Neural progenitor cell (in vitro differentiated cells): ENCODE results near the gene CHDH. TPM values are rescaled to one million over a fixed set of nuclear protein-coding genes. Genes with fewer than 3 reads are reported as not detected.

Experiments used
- DNase-seq: peaks from one replicate; pipeline ENCODE4 v3.0.0-alpha.2; 2016; ENCODE audit warnings: low spot score
- H2AFZ ChIP-seq: fragments of 200-600 bp; sonication (generic); replicated peaks from 2 replicates; pipeline ENCODE4 v1.6.1; 2016; ENCODE audit warnings: antibody characterized with exemption
- H3F3A ChIP-seq: fragments of 200-600 bp; sonication (generic); 2 replicates; pipeline ENCODE4 v1.6.1; 2016; ENCODE audit warnings: antibody characterized with exemption, low read depth
- H3K27ac ChIP-seq: fragments of 200-600 bp; sonication (generic); 2 replicates; pipeline ENCODE4 v1.5.1; 2016; ENCODE audit warnings: mild to moderate bottlenecking
- H3K27me3 ChIP-seq: fragments of 200-600 bp; sonication (generic); 2 replicates; pipeline ENCODE4 v1.6.1; 2016; ENCODE audit warnings: mild to moderate bottlenecking, moderate library complexity
- H3K36me3 ChIP-seq: fragments of 200-600 bp; sonication (generic); 2 replicates; pipeline ENCODE4 v1.5.1; 2016
- H3K4me1 ChIP-seq: fragments of 200-600 bp; sonication (generic); 2 replicates; pipeline ENCODE4 v1.6.1; 2016; ENCODE audit warnings: mixed run types
- H3K4me2 ChIP-seq: fragments of 200-600 bp; sonication (generic); 2 replicates; pipeline ENCODE4 v1.6.1; 2016
- H3K4me3 ChIP-seq: fragments of 200-600 bp; sonication (generic); 2 replicates; pipeline ENCODE4 v1.5.1; 2016
- H3K79me2 ChIP-seq: fragments of 200-600 bp; sonication (generic); 2 replicates; pipeline ENCODE4 v1.6.1; 2016; ENCODE audit warnings: low read depth
- H3K9ac ChIP-seq: fragments of 200-600 bp; sonication (generic); 2 replicates; pipeline ENCODE4 v1.6.1; 2016
- H3K9me3 ChIP-seq: fragments of 200-600 bp; sonication (generic); 2 replicates; pipeline ENCODE4 v1.5.1; 2016; ENCODE audit warnings: low read depth
- H4K20me1 ChIP-seq: fragments of 200-600 bp; sonication (generic); 2 replicates; pipeline ENCODE4 v1.6.1; 2016; ENCODE audit warnings: low read depth
- H3K27ac Mint-ChIP-seq: 3 replicates; pipeline ENCODE4 v1.8.0; 2021; ENCODE audit warnings: mixed read lengths
- H3K27me3 Mint-ChIP-seq: 2 replicates; pipeline ENCODE4 v1.8.0; 2022; ENCODE audit warnings: low read depth, mild to moderate bottlenecking, inconsistent platforms, moderate library complexity, mixed read lengths; ENCODE audit not compliant: insufficient read depth
- H3K36me3 Mint-ChIP-seq: 3 replicates; pipeline ENCODE4 v1.8.0; 2021; ENCODE audit warnings: mixed read lengths
- H3K4me1 Mint-ChIP-seq: 3 replicates; pipeline ENCODE4 v1.8.0; 2021; ENCODE audit warnings: mixed read lengths
- H3K4me3 Mint-ChIP-seq: 3 replicates; pipeline ENCODE4 v1.8.0; 2021; ENCODE audit warnings: mild to moderate bottlenecking, moderate library complexity, mixed read lengths
- H3K9me3 Mint-ChIP-seq: 3 replicates; pipeline ENCODE4 v1.8.0; 2020; ENCODE audit warnings: mixed read lengths
- CTCF ChIP-seq: fragments of 200-600 bp; sonication (generic); IDR thresholded peaks from 2 replicates; pipeline ENCODE4 v1.5.1; 2017; ENCODE audit warnings: antibody characterized with exemption, mild to moderate bottlenecking
- EZH2 ChIP-seq: fragments of 200-600 bp; sonication (generic); IDR thresholded peaks from 2 replicates; pipeline ENCODE4 v1.6.1; 2017; ENCODE audit warnings: antibody characterized with exemption, mild to moderate bottlenecking, moderate library complexity
- EZH2phosphoT487 ChIP-seq: fragments of 200-600 bp; sonication (generic); IDR thresholded peaks from 2 replicates; pipeline ENCODE4 v1.6.1; 2017; ENCODE audit warnings: antibody characterized with exemption
- total RNA-seq: library from RNA; depleted of rRNA; stranded (reverse); fragments of >200 nt; gene quantifications from 2 replicates; pipeline ENCODE4 v1.2.3, GENCODE V29; 2015; ENCODE audit warnings: low replicate concordance

CHDH gene
- total RNA-seq, 1 donor from 2014 or later, result 1.5 TPM

- Mint-ChIP-seq H3K9me3 (no peaks in the 10 kb centered on the region), H3K36me3 (no peaks in the 10 kb centered on the region), H3K27me3 (no peaks in the 10 kb centered on the region), H3K4me1 (peaks cover 14% of the 10 kb centered on the region), H3K27ac (no peak overlapping the region), H3K4me3 (no peak overlapping the region)
- Histone ChIP-seq H3K27me3 (no peaks in the 10 kb centered on the region), H4K20me1 (no peaks in the 10 kb centered on the region), H3K9ac (no peak overlapping the region), H3K9me3 (no peaks in the 10 kb centered on the region), H3K27ac (no peak overlapping the region), H3K4me2 (no peak overlapping the region), H3K79me2 (no peaks in the 10 kb centered on the region), H3K4me1 (peaks cover 7% of the 10 kb centered on the region), H3F3A (peaks cover 5% of the 10 kb centered on the region), H3K4me3 (no peak overlapping the region), H2AFZ (no peak overlapping the region), H3K36me3 (no peaks in the 10 kb centered on the region)
- DNase-seq, result peak; percentile 57
- TF ChIP-seq EZH2, result no peak
- TF ChIP-seq EZH2phosphoT487, result no peak
- TF ChIP-seq CTCF, result peak; percentile 16
These were observed 50.2 kb downstream of the CHDH start for GRCh38 chr3:53795789-53796560.

- H3K4me1 Mint-ChIP-seq, result peaks cover 21% of the 10 kb centered on the region
- no peak overlapping the region for H3K4me3 ChIP-seq
- peaks cover 10% of the 10 kb centered on the region for H3F3A ChIP-seq
- H3K79me2 ChIP-seq, result no peaks in the 10 kb centered on the region
- H3K27me3 ChIP-seq, result no peaks in the 10 kb centered on the region
- no peak overlapping the region for H3K4me3 Mint-ChIP-seq
- H3K36me3 ChIP-seq, result no peaks in the 10 kb centered on the region
- H3K9ac ChIP-seq, result no peak overlapping the region
- no peaks in the 10 kb centered on the region for H3K9me3 Mint-ChIP-seq
- DNase-seq, result no peak
- no peak overlapping the region for H3K4me2 ChIP-seq
- H4K20me1 ChIP-seq, result no peaks in the 10 kb centered on the region
- no peaks in the 10 kb centered on the region for H3K36me3 Mint-ChIP-seq
- no peak overlapping the region for H2AFZ ChIP-seq
- no peaks in the 10 kb centered on the region for H3K27me3 Mint-ChIP-seq
- TF ChIP-seq EZH2 (no peak), CTCF (no peak), EZH2phosphoT487 (no peak)
- H3K4me1 ChIP-seq, result peaks cover 15% of the 10 kb centered on the region
- H3K27ac Mint-ChIP-seq, result peak overlapping the region; percentile 68
- no peak overlapping the region for H3K27ac ChIP-seq
- no peaks in the 10 kb centered on the region for H3K9me3 ChIP-seq
These were observed 51.0 kb downstream of the CHDH start for GRCh38 chr3:53795176-53795575.

- no peak overlapping the region for H3K27ac Mint-ChIP-seq
- no peaks in the 10 kb centered on the region for H3K9me3 ChIP-seq
- no peaks in the 10 kb centered on the region for H3K36me3 Mint-ChIP-seq
- H3K27ac ChIP-seq, result no peak overlapping the region
- H3K4me2 ChIP-seq, result no peak overlapping the region
- H3K79me2 ChIP-seq, result no peaks in the 10 kb centered on the region
- peaks cover 10% of the 10 kb centered on the region for H3F3A ChIP-seq
- no peaks in the 10 kb centered on the region for H4K20me1 ChIP-seq
- no peak overlapping the region for H2AFZ ChIP-seq
- H3K4me1 Mint-ChIP-seq, result peaks cover 21% of the 10 kb centered on the region
- peaks cover 15% of the 10 kb centered on the region for H3K4me1 ChIP-seq
- no peaks in the 10 kb centered on the region for H3K36me3 ChIP-seq
- H3K27me3 ChIP-seq, result no peaks in the 10 kb centered on the region
- no peak overlapping the region for H3K4me3 Mint-ChIP-seq
- TF ChIP-seq EZH2phosphoT487, result no peak
- no peaks in the 10 kb centered on the region for H3K9me3 Mint-ChIP-seq
- no peak for DNase-seq
- no peak overlapping the region for H3K4me3 ChIP-seq
- H3K9ac ChIP-seq, result no peak overlapping the region
- no peaks in the 10 kb centered on the region for H3K27me3 Mint-ChIP-seq
These were observed 51.6 kb downstream of the CHDH start for GRCh38 chr3:53794597-53794996.

GRCh38 chr3:53792866-53793265, 53.4 kb downstream of the CHDH start:
- no peak overlapping the region for H3K9ac ChIP-seq
- no peaks in the 10 kb centered on the region for H3K9me3 ChIP-seq
- H3K27me3 Mint-ChIP-seq, result no peaks in the 10 kb centered on the region
- no peak overlapping the region for H3K27ac Mint-ChIP-seq
- DNase-seq, result no peak
- H3K4me1 Mint-ChIP-seq, result peaks cover 24% of the 10 kb centered on the region
- H3K27me3 ChIP-seq, result no peaks in the 10 kb centered on the region
- no peak overlapping the region for H3K27ac ChIP-seq
- no peaks in the 10 kb centered on the region for H3K36me3 ChIP-seq
- H4K20me1 ChIP-seq, result no peaks in the 10 kb centered on the region
- TF ChIP-seq CTCF (no peak), EZH2phosphoT487 (no peak), EZH2 (no peak)
- H3K4me1 ChIP-seq, result peaks cover 15% of the 10 kb centered on the region
- no peak overlapping the region for H2AFZ ChIP-seq
- H3K4me2 ChIP-seq, result no peak overlapping the region
- no peaks in the 10 kb centered on the region for H3K79me2 ChIP-seq
- H3F3A ChIP-seq, result peaks cover 10% of the 10 kb centered on the region
- no peak overlapping the region for H3K4me3 Mint-ChIP-seq
- H3K9me3 Mint-ChIP-seq, result no peaks in the 10 kb centered on the region
- H3K4me3 ChIP-seq, result no peak overlapping the region
- no peaks in the 10 kb centered on the region for H3K36me3 Mint-ChIP-seq
